Measurements from ENCODE around the gene UGP2.

The UGP2 gene

GRCh38 chr2:63866009-63866709 lies 24.5 kb downstream of the UGP2 start:
- DNase-seq = no peak

- no peak for DNase-seq
Observed at GRCh38 chr2:63870679-63871078, 29.0 kb downstream of the UGP2 start.

GRCh38 chr2:63871864-63872263 lies 30.2 kb downstream of the UGP2 start:
- DNase-seq = no peak

- no peak for DNase-seq
Observed at GRCh38 chr2:63872571-63873328, 31.1 kb downstream of the UGP2 start.

- DNase-seq = no peak
Observed at GRCh38 chr2:63874204-63875130, 32.8 kb downstream of the UGP2 start.

- DNase-seq = no peak
Observed at GRCh38 chr2:63875131-63875527, 33.4 kb downstream of the UGP2 start.

GRCh38 chr2:63875559-63876245 lies 34.0 kb downstream of the UGP2 start:
- DNase-seq = no peak

GRCh38 chr2:63876311-63876710 lies 34.6 kb downstream of the UGP2 start:
- DNase-seq = no peak

GRCh38 chr2:63878486-63878885 lies 36.8 kb downstream of the UGP2 start:
- DNase-seq = no peak

GRCh38 chr2:63879876-63880433 lies 38.3 kb downstream of the UGP2 start:
- no peak for DNase-seq

GRCh38 chr2:63880625-63881024 lies 38.9 kb downstream of the UGP2 start:
- DNase-seq = no peak

GRCh38 chr2:63881205-63881604 lies 39.5 kb downstream of the UGP2 start:
- no peak for DNase-seq

GRCh38 chr2:63882395-63883105 lies 40.9 kb downstream of the UGP2 start:
- DNase-seq = no peak

GRCh38 chr2:63886445-63886844 lies 44.7 kb downstream of the UGP2 start:
- no peak for DNase-seq

- DNase-seq = no peak
Observed at GRCh38 chr2:63888053-63888452, 46.4 kb downstream of the UGP2 start.

GRCh38 chr2:63888490-63889402 lies 47.0 kb downstream of the UGP2 start:
- DNase-seq = no peak

- DNase-seq = no peak
Observed at GRCh38 chr2:63890678-63891077, 49.0 kb downstream of the UGP2 start.

- DNase-seq = no peak
Observed at GRCh38 chr2:63891488-63892030, 49.9 kb downstream of the UGP2 start.

- no peak for DNase-seq
Observed at GRCh38 chr2:63893163-63893562, 51.5 kb downstream of the UGP2 start.

- no peak for DNase-seq
Observed at GRCh38 chr2:63894167-63894566, 52.5 kb downstream of the UGP2 start.
